GM12872 (cell line): ENCODE results near the gene IRAK3.

ENCODE experiments used
- CTCF ChIP-seq: IDR thresholded peaks from 3 replicates; pipeline ENCODE4 v1.5.1; 2011; ENCODE audit warnings: low read depth, mild to moderate bottlenecking, low read length, moderate library complexity; ENCODE audit not compliant: insufficient read depth

IRAK3 gene

GRCh38 chr12:66188584-66189485 is at the start of gene IRAK3:
Gene IRAK3, plus strand, starts transcription at chr12:66189214. Its CDS starts 86 bp downstream, at chr12:66189300.
- no peak for TF ChIP-seq CTCF

- TF ChIP-seq CTCF, result no peak
Observed at GRCh38 chr12:66139328-66139727, 49.7 kb upstream of the IRAK3 start.

- no peak for TF ChIP-seq CTCF
Observed at GRCh38 chr12:66140731-66141130, 48.3 kb upstream of the IRAK3 start.

DNA sequence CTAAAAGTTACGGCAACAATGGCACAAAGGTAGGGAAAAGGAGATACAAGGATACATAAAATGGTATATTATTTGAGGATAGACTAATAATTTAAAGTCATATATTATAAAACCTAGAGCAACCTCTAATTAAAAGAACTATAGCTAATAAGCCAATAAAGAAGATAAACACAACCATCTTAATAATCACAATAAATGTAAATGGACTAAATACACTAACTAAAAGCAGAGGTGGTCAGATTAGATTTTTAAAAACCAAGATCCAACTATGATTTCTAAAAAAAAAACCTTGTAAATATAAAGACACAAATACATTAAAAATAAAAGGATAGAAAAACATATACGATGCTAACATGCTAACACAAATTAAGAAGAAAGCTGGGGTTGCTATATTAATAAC is 47.7 kb upstream of the IRAK3 start:
- TF ChIP-seq CTCF, result no peak

GRCh38 chr12:66142826-66143225 is 46.2 kb upstream of the IRAK3 start:
- no peak for TF ChIP-seq CTCF

- no peak for TF ChIP-seq CTCF
Observed at GRCh38 chr12:66143868-66144267, 45.1 kb upstream of the IRAK3 start.

GRCh38 chr12:66144791-66145754 is 43.9 kb upstream of the IRAK3 start:
- peak; percentile 24; the same call in 1 of the 3 replicates for TF ChIP-seq CTCF
